HG02763 (cell line): ENCODE results near the gene PRR35.
"Not testable (repeated sequence)": the region's sequence is repeated elsewhere in the genome, so short reads cannot be mapped to it uniquely, and the experiment has no call there.

ENCODE experiments used
- ATAC-seq: cut with Tn5 transposase; IDR thresholded peaks from one replicate; pipeline ENCODE4 v1.9.1; 2021; ENCODE audit warnings: mild to moderate bottlenecking, moderate library complexity; ENCODE audit not compliant: unreplicated experiment

PRR35 gene

DNA sequence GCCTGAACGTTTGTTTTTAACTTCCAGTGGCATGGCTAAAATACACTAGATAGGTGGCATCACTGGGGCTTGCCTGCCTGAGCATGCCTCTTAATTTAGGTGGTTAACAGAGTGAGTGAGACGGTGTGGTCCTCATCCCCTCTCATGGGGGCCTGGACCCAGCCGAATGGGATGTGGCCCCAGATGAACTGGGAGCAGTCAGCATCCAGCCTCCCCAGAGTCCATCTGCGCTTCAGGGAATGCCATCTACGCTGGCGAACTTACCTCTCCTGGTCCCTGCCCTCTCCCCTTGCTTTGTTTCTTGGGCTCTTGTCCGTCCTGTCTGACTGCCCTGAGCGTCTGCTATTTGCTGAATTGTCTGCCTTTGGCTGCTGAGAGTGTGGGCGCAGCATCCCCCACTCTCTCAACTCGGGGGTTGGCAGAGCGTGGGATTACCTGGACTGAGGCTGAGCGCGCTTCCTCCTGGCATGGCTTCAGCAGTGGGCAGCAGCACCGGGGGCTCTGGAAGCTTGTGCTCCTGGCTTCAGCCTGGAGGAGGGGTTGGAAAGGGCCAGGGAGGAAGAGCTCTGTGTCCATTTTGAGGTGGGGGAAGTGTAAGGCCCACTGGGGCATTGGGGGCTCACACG, 31.8 kb downstream of the PRR35 start:
- no peak for ATAC-seq

GRCh38 chr16:592518-593306, 32.5 kb downstream of the PRR35 start:
- no peak for ATAC-seq

DNA sequence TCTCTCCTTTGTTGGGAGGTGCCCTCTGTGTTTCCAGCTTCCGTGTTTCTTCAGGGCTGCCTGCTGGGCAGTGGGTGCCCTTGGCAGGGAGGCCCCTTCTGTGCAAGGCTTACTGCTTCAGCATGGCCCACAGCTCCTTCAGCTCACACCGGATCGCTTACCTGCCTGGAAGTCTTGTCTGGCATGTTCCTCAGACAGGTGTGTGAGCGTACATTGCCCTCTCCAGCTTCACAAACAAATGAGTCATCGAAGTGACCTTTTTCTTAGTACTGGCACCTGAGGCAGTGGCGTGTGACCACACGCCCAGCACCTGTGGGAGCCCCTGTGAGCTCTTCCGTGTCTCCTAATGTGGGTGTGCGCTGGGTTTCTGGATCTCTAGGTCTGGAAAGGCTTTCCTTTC, 33.2 kb downstream of the PRR35 start:
- ATAC-seq: no peak

- no peak for ATAC-seq
Measured at GRCh38 chr16:593807-594206, 33.6 kb downstream of the PRR35 start.

DNA sequence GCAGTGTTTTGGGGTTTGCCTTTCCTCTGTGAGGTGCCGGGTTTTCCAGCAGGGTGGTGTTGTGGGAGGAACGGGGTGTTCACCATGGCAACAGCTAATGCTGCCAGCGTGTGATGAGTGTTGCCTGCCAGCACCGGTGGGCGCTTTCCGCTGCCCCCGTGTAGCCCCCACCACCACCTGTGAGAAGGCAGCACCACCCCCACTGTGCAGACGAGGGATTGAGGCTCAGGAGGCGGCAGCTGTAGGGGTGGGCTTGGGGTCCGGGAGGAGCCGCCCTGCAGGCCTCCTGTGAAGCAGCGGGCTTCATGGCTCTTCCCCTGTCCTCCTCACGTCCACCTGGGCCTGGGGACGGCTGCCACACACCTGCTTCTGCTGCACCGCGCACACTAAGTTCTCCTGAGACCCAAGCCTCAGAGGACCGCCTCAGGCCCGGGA, 34.9 kb downstream of the PRR35 start:
- no peak for ATAC-seq

- ATAC-seq: no peak
Measured at GRCh38 chr16:595942-596735, 35.9 kb downstream of the PRR35 start.

GRCh38 chr16:596736-597060, 36.5 kb downstream of the PRR35 start:
- ATAC-seq: no peak

GRCh38 chr16:597655-598054, 37.5 kb downstream of the PRR35 start:
- ATAC-seq: not testable (repeated sequence)

GRCh38 chr16:598823-599739, 38.9 kb downstream of the PRR35 start:
- no peak for ATAC-seq

GRCh38 chr16:600781-601180, 40.6 kb downstream of the PRR35 start:
- ATAC-seq: no peak

- ATAC-seq: no peak
Measured at GRCh38 chr16:603933-604332, 43.7 kb downstream of the PRR35 start.

DNA sequence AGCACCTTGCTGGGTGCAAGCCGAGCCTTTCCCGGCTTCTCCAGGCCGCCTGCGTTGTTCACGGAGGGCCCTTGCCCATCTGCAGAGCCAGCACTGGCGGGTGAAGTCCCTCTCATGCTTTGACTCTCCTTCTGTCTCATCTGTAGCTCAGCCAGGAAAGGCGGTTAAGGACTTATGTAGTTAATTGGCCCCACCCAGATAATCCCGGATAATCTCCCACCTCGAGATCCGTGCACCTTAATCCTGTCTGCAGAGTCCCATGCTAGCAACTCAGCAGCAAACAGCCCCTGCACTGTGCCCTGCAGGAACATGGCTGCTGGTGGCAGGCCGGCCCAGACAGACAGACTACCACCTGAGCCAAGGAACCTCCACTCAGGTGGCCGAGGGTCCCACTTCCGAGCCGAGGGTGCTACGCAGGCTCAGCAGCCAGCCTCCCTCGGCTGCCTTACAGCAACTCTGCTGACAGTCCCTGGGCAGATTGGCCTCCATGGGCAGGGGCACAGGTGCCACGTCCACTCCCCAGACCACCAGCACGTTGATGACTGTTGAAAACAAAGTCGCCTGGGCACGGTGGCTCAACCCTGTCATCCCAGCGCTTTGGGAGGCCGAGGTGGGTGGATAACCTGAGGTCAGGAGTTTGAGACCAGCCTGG, 46.6 kb downstream of the PRR35 start:
- no peak for ATAC-seq

DNA sequence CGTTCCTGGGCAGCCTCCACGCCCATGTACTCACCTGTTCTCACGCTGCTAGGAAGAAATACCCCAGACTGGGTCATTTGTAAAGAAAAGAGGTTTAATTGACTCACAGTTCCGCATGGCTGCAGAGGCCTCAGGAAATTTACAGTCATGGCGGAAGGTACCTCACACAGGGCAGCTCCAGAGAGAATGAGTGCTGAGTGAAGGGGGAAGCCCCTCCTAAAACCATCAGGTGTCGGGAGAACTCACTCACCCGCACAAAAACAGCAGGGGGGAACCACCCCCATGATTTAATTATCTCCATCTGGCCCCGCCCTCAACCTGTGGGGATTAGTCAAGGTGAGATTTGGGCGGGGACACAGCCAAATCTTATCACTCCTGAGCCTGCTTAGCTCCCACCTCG, 47.8 kb downstream of the PRR35 start:
- ATAC-seq: no peak

DNA sequence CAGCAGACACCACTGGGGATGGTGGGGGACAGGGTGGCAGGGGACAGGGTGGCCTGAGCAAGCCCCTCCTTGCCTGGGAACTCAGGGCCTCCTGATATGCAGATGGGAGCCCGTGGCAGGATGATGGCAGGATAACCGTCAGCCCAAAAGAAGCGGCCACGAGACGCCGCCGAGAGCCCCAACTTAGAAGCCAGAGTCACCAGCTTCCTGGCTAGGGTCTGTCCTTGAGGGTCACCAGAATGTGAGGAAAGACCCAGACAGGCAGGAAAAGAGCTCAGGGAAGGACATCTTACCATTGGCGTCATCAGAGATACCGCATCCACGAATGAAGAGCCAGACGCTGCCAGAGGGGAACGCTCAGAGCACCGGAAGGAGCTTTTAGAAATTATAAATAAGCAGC, 49.1 kb downstream of the PRR35 start:
- ATAC-seq: no peak

- ATAC-seq: no peak
Measured at GRCh38 chr16:609984-610383, 49.8 kb downstream of the PRR35 start.

GRCh38 chr16:610513-611381, 50.6 kb downstream of the PRR35 start:
- ATAC-seq: no peak

DNA sequence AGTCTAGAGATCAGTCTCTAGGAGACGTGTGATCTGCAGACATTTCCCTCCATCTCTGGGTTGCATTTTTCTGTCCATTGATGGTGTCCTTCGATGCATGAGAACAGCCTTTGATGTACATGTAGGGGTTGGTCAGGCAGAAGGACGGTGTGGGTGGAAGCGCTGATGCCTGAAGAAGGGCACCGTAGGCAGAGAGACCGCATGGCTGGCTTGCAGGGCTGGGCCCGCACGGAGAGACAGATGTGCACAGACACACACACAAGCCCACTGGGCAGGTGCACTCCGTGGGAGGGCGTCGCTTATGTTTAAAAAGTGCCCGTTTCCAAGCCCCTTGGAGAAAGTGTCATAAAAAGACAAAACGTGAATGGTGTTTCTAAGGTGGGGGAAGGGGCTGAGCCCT, 54.9 kb downstream of the PRR35 start:
- ATAC-seq: no peak
